GM21367 (cell line): Measurements from ENCODE around the gene TNFAIP8L2.
A peak's percentile ranks its signal among the peaks of the same experiment; 100 is the strongest.
"Not testable (repeated sequence)": the region's sequence is repeated elsewhere in the genome, so short reads cannot be mapped to it uniquely, and the experiment has no call there.

Source experiments
- ATAC-seq: cut with Tn5 transposase; IDR thresholded peaks from one replicate; pipeline ENCODE4 v1.9.1; 2021; ENCODE audit not compliant: unreplicated experiment

The TNFAIP8L2 gene

DNA sequence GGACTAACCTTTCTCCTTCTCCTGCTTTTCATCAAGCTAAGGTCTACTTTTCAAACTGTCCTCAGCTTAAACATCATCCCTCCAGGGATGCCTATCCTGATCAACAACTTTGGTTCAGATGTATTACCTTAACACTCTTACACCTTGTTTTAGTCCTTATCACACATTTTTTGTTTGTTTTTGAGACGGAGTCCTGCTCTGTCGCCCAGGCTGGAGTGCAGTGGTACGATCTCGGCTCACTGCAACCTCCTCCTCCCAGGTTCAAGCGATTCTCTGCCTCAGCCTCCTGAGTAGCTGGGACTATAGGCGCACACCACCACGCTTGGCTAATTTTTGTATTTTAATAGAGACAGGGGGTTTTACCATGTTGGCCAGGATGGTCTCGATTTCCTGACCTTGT, 32.2 kb downstream of the TNFAIP8L2 start:
- not testable (repeated sequence) for ATAC-seq

GRCh38 chr1:151189637-151190445, 33.4 kb downstream of the TNFAIP8L2 start, which contains the start of gene VPS72:
Gene VPS72 (minus strand): TSS chr1:151190197. CDS start chr1:151190121, 76 bp downstream.
- ATAC-seq, result peak; percentile 70

DNA sequence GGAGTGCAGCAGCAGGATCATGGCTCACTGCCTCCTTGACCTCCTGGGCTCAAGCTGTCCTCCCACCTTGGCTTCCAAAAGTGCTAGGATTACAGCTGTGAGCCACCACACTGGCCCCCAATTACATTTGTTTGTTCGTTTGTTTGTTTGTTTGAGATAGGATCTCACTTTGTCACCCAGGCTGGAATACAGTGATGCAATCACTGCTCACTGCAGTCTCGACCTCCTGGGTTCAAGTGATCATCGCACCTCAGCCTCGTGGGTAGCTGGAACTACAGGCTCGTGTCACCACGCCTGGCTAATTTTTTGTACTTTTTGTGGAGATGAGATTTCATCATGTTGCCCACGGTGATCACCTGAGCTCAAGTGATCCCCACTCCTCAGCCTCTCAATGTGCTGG, 35.6 kb downstream of the TNFAIP8L2 start:
- ATAC-seq, result no peak

GRCh38 chr1:151193304-151193703, 36.9 kb downstream of the TNFAIP8L2 start:
- ATAC-seq, result no peak

DNA sequence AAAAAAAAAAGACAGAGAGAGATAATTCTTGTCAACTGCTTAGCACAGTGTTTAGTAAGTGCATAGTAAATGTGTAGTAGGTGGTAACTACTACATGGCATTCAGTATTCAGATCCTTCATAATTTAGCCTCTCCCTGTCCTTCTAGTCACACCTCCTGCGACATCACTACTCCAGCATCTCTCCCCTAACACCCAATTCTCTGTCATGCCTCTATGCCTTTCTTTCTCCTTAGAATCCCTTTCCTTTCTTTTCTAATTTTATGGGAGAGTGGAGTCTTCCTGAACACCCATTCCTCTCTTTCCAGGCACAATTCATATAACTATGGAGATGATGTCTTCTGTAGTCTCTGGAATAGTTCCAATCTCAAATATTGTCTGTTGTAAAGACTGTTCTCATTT, 37.4 kb downstream of the TNFAIP8L2 start:
- ATAC-seq, result no peak

GRCh38 chr1:151194894-151195594, 38.6 kb downstream of the TNFAIP8L2 start:
- ATAC-seq, result not testable (repeated sequence)

- ATAC-seq, result no peak
Measured at GRCh38 chr1:151196292-151196800, 39.9 kb downstream of the TNFAIP8L2 start.

GRCh38 chr1:151197863-151198253, 41.4 kb downstream of the TNFAIP8L2 start:
- ATAC-seq, result no peak

DNA sequence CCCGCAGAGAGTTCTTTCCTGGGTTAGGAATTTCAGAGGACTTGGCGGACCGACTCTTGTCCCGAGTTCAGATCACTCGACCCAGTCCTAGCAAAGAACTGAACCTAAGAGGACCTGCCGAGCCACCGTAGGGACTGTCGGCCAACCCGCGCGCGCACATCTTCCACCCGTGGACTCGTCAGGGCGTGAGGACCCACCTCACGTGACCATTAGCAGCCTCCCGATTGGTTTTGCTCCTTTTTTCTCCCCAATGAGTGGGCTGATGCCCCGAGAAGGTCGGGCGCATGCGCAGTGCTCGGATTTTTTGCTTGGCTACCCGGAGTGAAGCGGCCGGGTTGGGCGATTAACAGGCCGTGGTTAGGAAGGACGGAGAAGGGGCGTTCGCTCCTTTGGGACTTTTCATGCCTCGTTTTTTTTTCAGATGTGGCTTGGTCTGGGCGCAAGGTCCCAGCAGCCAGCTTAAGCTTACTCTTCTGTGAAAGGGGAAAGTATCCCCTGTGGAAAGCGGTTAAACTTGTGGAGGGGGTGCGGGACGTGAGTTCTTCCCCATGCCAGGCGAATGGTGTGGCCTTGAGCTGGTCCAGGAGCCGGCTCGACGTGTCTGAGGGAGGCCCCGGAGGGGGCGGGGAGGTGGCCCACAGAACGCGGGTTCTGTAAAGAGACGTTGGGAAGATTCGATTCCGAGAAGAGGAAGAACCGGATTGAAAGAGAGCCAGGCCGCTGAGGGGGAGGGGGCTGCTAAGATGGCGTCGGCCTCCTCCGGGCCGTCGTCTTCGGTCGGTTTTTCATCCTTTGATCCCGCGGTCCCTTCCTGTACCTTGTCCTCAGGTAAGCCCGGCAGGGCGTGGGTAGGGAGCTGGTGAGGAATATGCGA, 42.0 kb downstream of the TNFAIP8L2 start, which contains the start of gene PIP5K1A:
Gene PIP5K1A (plus strand): TSS at position 299 of the 874 bp plus-strand sequence. CDS start 445 bp downstream, at position 744.
- peak; percentile 76 for ATAC-seq

DNA sequence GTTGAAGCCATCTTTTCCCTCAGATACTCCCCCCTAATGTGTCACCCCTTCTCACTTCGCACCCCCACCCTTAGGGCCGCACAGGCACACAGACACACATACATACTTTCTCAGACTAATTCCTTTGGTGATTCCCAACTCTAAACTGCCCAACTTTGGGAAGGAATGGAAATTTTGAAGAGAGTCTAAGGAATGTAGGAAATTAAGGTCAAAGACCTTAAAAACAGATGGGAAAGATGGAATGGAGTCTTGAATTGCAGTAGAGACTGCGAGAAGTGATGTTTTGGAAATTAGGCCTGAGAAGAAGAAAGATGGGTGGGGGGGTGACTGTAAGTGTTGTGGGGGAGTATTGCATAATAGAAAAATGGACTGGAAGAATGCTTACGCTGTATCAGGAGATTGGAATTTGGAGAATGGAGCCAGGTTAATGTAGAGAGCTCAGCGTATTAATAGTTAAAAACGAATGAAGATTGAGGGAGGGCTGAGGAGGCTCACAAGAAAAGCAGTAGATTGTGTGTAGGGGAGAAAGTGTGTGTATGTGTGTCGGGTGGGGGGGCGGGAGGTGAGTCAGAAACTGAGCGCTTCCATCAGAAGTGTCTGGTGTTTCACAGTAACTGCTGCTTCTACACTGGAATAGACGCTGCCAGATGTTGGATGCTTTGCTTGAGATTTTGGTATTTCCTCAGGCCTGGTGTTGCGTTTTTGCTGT, 43.6 kb downstream of the TNFAIP8L2 start:
- ATAC-seq, result no peak

DNA sequence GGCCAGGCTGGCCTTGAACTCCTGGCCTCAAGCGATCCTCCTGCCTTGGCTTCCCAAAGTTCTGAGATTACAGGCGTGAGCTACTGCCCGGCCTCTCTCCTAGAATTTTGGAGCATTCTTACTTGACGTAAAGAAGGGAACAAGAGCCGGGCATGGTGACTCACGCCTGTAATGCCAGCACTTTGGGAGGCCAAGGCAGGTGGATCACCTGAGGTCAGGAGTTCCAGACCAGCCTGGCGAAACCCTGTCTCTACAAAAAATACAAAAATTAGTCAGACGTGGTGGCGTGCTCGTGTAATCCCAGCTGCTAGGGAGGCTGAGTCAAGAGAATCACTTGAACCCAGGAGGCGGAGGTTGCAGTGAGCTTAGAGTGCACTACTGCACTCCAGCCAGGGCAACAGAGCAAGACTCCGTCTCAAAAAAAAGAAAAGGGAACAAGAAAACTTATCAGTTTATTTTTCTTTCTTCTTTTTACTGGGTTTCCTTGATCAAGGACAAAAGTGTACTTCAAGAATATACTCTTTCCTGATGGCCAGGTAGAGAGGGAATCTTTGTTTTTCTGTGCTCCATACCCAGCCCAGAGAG, 49.0 kb downstream of the TNFAIP8L2 start:
- not testable (repeated sequence) for ATAC-seq
